Stimulated activated CD4-positive, alpha-beta T cell treated with anti-CD3 and anti-CD28 coated beads, Interleukin-15, amount 100 ng/mL, for 48 hours (primary cell): ENCODE data around the gene EPM2A.

Source experiments
- DNase-seq, 2 donors: peaks; one replicate each; pipeline ENCODE4 v3.0.0-alpha.2; 2020; ENCODE audit warnings: low read depth in 2 of 2

The EPM2A gene

DNA sequence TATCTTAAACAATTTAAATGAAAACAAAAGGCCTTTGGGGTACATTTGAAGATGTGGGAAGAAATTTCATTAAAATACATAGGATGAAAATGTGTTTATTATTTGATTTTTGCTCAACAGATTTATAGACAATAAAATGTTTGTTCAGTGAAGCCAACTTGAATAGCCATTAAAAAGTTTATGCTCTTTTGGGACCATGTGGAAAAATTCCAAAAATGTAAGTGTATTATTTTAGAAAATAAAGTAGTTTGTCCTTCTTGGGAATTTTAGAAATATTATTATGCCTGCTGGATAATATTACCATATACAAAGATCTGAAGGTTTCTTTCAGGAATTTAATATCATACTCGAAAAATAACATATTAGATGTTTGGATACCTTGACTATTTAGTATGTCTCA lies 131.3 kb downstream of the EPM2A start:
- no peak for DNase-seq

DNA sequence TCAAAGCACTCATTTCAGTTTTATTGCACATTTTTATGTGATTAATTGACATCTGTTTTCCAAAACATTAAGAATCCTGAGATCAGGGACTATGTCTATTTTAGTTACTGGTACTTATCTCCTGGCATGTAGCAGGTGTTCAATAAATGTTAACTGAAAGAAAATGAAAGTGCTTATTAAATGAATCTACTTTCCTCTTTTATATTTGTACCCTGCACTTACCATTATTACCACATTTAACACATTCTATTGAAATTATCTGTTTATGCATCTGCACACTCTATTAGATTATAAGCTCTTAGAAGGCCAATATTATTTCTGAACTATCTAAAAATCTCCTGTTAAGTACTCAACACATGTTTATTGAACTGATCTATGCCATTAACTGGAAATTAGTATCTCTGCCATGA lies 131.9 kb downstream of the EPM2A start:
- no peak for DNase-seq

GRCh38 chr6:145602726-145603326 lies 132.5 kb downstream of the EPM2A start:
- DNase-seq: no peak

- DNase-seq: no peak
These were observed 133.9 kb downstream of the EPM2A start for GRCh38 chr6:145601397-145601796.

DNA sequence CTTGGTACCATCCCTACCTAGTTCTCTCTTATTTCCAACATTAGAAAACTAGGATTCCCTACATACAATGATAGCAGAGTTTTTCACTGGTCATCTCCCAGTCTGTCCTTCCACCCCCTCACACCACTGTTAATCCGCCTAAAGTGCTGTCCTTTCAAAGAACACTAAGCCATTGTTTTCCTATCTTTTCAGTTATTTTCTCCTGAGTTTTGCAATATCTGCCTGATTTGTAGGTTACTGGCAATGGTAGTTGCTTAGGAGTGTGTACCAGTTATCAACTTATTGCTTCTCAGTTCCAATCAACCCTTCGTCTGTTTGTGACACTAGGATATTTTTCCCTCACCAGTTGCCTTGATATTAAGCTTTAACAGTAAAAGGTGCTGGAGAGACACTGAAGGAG lies 135.0 kb downstream of the EPM2A start:
- DNase-seq: no peak

DNA sequence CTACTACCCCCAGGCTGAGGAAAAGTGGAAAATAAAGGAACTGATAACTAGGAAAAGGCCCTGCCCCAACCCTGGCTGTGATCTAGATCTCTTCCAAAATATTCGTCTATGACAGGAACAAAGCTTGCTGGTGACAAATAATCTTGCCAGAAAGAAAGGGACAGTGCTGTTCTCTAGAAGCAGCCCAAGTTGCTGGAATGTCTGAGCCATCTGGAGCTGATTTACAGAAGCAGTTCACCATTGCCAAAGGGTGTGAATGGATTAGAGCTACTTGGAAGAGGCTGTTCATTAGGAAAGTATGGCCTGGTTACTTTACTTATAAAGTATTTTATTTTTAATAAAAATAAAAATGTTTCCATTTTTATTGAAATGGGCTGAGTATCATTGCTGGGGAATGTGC lies 146.3 kb downstream of the EPM2A start:
- no peak for DNase-seq

DNA sequence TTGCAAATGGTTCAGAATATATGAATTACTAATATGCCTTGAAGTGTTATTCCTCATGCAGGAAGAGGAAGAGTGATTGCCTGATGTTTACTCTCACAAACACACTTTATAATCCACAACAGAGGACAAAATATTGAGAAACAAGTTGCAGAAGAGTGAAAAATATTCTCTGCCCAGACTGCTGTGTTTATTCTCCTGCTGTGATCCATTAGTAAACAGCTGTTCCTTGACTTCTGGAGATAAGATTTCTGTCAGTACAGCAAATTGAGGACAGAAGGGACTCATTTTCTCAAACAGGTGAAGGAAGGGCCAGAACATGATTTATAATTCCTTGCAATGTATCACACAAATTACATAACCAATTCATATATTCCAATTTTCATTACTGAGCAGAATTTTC lies 148.0 kb downstream of the EPM2A start:
- DNase-seq: no peak

GRCh38 chr6:145583753-145584152 lies 151.6 kb downstream of the EPM2A start:
- DNase-seq: no peak
